ENCODE measurements around the gene RAB36.

The RAB36 gene

DNA sequence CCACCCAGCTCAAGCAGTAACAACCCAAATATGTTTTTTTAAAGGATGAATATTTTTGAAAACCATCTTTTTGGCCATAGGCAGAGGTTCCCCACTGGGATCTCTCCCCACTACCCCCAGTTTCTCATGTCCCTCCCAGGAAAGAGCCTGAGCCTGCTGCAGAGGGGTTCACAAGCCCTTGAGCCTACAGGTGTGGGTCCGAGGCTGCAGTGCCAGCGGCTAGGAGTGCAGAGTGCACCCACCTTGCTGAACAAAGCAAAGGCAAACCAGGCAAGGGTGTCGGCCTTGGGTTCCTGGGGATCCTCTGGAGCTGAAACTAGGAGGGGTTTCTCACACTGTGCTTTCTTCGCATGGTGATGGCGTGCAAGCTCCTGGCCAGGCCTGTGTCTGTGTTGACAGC lies 40.0 kb upstream of the RAB36 start:
- no peak overlapping the region for H3K4me3 ChIP-seq (replicated peaks; ENCODE audit: low read depth, low read length)
- DNase-seq (ENCODE audit: low read depth) = no peak
- TF ChIP-seq, protein P1, sequence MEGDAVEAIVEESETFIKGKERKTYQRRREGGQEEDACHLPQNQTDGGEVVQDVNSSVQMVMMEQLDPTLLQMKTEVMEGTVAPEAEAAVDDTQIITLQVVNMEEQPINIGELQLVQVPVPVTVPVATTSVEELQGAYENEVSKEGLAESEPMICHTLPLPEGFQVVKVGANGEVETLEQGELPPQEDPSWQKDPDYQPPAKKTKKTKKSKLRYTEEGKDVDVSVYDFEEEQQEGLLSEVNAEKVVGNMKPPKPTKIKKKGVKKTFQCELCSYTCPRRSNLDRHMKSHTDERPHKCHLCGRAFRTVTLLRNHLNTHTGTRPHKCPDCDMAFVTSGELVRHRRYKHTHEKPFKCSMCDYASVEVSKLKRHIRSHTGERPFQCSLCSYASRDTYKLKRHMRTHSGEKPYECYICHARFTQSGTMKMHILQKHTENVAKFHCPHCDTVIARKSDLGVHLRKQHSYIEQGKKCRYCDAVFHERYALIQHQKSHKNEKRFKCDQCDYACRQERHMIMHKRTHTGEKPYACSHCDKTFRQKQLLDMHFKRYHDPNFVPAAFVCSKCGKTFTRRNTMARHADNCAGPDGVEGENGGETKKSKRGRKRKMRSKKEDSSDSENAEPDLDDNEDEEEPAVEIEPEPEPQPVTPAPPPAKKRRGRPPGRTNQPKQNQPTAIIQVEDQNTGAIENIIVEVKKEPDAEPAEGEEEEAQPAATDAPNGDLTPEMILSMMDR (IDR thresholded peaks at IDR 0.05; ENCODE audit: low read length, missing control alignments) = no peak

DNA sequence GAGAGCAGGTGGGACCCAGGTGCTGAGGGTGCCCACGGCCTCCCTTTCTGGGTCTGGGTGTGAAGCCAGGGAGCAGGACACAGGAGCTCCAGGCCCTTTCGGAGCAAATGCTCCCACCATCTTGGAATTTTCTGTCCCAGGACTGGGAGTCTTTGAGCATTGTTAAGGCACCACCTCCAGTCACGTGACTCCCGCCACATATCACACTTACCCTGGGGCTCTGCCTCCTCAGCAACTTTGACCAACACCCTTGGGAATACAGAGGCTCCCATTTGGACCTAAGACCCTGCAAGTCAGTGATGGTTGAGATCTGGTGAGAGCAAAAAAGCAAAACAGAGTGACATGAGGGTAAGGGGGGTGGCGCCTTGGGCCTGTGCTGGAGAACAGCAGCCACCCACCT lies 39.4 kb upstream of the RAB36 start:
- no peak overlapping the region for H3K4me3 ChIP-seq (replicated peaks; ENCODE audit: low read depth, low read length)
- DNase-seq (ENCODE audit: low read depth) = no peak
- TF ChIP-seq, protein P1 (IDR thresholded peaks at IDR 0.05; ENCODE audit: low read length, missing control alignments) = no peak

DNA sequence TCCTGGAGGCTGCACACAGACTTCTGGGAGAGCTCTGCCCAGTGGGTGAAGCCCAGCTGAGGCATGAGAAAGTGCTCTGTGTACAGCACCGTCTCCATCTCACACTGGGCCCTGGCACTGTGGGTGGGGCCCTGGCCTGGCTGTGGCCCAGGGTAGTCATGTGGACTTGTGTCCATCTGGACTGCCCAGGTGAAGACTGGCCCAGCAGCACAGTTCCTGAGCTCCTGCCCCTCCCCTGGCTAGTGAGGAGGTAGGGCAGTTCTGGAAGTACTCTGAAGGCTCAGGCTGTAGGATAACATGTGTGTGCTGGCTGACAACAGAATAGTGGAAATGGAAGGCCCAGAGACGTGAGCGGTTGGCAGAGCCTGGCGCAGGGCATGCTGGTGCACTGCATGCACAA lies 38.9 kb upstream of the RAB36 start:
- no peak for DNase-seq (ENCODE audit: low read depth)

DNA sequence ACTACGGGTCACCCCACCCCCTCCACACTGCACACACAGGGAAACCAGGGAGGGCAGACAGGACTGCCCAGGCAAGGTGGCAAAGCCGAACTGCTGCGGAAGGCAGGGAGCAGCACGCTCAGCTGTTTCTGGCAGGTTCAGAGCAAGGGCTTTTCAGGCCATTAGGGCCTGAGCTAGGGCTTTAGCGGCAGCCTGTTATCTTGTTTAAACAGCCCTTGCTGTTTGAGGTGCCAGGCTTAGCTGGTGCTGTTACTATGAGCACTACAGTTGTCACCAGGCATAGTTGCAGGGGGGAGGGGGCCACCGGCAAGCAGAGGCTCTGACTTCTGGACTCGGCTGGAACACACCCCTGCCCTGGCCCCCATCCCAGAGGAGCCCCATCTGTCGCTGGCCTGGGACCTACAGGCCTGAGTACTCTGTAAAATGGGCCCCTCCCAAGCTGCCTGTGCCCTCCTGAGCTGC lies 38.3 kb upstream of the RAB36 start:
- no peak overlapping the region for H3K4me3 ChIP-seq (replicated peaks; ENCODE audit: low read depth, low read length)
- no peak for DNase-seq (ENCODE audit: low read depth)
- TF ChIP-seq, protein P1 (IDR thresholded peaks at IDR 0.05; ENCODE audit: low read length, missing control alignments) = no peak

More for the DNA sequence above, 38.9 kb upstream of the RAB36 start:
- TF ChIP-seq, protein P1 (IDR thresholded peaks at IDR 0.05; ENCODE audit: low read length, missing control alignments) = no peak
- H3K4me3 ChIP-seq (replicated peaks; ENCODE audit: low read depth, low read length) = no peak overlapping the region

DNA sequence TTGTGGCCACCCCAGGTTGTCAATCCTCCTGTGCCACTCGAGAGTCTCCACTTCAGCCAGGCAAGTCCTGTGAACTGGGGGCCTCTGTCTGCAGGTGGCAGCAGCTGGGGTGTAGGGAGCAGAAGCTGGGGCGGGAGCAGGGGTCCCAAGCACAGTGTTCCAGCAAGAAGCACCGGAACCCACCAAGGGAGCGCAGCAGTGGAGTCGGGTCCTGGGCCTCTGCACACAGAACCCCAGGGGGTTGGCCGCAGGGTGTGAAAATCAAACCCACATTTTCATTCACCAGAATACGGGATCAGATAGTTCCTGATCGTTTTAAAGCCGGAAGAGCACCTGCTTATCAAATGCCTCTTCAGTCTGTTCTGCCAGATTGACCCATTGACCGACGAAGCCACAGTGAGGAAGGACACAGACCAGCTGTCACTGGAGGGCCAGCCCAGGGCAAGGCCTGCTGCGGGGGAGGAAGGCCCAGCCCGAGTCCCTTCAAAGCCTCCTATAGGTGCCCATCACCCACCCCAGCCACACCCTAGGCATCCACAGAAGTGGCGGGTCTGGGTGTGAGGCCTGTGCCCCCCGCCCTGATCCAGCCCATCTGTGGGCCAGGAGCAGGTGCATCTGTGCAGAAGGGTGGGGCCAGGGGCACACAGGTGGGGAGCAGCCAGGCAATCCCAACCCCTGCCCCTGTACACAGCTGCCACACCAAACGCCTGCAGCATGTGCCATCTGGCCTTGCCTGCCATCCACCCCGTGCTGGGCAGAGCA lies 37.6 kb upstream of the RAB36 start:
- no peak for DNase-seq (ENCODE audit: low read depth)
- TF ChIP-seq, protein P1 (IDR thresholded peaks at IDR 0.05; ENCODE audit: low read length, missing control alignments) = no peak
- H3K4me3 ChIP-seq (replicated peaks; ENCODE audit: low read depth, low read length) = no peak overlapping the region

DNA sequence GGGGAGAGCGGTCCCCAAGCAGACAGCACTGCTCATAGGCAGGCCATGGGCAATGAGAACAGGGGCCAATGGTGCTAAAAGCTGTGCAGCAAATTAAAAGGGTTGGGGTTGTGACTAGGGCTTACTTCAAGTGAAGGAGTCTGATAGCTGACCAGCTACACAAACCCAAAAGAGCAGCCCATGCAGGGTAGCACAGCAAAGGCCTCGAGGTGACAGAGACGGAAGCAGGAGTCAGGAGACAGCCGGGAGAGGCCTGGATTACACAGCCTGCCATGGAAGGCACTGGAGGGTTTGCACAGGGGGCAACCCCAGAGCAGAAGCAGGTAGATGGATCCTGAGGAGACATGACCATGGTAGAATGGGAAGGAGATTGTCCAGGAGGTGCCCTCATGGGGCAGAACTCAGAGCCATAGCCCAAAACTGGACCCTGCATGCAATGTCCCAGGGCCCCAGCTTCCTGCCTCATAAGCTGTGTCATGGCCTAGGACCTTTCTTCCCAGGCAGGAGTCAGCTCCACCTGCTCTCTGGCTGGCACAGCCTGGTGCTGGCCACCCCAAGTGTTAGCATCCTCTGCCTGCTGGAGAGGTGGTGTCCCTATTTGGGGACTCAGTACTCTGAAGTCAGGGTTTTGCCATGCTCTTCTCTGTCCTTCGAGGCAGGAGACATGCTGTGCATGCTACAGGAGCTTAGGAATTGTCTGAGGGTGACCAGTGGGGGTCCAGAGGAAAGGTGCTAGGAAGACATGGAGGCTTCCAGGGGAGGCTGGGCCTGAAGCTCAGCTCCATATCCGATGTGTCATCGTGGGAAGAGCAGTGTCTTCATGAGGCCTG lies 36.8 kb upstream of the RAB36 start:
- no peak overlapping the region for H3K4me3 ChIP-seq (replicated peaks; ENCODE audit: low read depth, low read length)
- TF ChIP-seq, protein P1 (IDR thresholded peaks at IDR 0.05; ENCODE audit: low read length, missing control alignments) = no peak
- no peak for DNase-seq (ENCODE audit: low read depth)

Data from fibroblast of pulmonary artery (primary cell).